NCI-H226 (cell line): Measurements from ENCODE around the gene DPP9.

Experiments used
- DNase-seq: peaks from one replicate; pipeline ENCODE4 v3.0.0-alpha.2; 2015

The DPP9 gene

DNA sequence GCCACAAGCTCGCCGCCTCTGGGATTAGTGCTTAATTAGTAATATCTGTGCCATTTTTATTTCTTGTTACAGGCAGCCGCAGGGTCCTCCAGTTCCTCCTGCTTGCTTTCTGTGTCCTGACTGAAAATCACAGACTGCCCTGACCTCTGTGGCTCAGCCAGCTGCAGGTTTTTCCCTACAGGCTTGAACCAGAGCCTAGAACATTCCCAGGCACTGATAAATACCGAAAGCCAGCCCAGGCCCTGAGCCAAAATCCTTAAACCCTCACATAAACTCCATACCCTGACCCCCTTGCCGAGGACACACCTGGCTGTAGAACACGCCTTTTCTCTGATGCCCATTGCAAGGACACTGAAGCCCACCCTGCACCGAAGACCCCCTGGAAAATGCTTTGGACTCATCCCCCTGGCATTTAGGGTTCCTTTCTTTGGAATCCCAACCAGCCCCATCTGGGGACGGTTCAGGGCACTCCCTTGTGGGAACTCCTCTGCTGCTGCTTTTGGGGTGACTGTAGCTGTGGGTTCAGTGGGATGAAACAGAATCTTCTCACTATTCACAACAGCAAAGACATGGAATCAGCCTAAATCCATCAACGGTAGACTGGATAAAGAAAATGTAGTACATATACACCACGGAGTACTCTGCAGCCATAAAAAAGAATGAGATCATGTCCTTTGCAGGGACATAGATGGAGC is 15.5 kb downstream of the DPP9 start:
- no peak for DNase-seq

DNA sequence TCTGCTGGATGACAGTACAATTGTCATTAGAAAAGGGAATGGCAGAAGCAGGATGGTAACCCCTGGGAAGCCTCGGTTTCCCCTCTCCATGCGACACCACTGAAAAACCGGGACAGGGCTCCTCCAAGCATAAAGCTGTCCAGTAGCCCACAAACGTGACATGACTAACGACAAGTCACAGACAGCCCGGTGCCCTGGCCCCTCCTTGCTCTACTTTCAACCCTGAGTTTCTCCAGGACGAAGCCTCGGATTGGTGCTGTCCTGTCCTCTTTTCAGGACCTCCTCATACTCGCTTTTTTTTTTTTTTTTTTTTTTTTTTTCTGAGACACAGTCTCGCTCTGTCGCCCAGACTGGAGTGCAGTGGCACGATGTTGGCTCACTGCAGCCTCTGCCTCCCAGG is 16.3 kb downstream of the DPP9 start:
- DNase-seq, result no peak

DNA sequence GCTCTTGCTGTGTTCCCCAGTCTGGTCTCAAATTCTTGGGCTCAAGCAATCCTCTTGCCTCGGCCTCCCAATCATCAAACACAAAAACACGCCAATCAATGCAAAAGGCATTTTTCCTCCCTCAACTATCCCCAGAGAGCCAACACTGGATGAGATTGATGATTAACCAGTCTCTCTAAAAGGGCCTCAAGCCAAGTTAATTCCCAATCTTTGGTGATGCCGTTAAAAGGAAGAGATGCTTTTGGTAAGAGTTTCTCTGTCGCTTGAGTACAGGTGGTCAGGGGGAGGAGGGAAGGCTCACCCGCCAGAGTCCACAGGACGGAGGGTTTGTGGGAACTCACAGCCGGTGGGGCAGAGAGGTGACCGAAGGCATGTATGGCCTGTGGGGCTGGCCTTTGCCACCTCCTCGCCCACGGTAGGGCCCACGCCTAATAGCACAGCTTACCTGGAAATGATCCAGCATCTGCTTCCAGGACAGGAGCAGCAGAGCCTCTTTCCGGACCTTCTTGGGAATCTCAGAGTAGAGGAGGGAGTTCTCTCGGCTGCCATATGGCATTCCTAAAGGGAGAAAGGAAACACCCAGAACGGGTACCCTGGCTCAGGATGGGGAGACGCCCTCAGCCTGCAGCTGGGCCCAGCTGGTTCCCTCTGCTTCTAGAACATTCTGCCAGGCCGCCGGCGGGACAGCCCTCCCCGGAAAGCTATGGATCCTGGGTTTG is 18.1 kb downstream of the DPP9 start:
- no peak for DNase-seq

DNA sequence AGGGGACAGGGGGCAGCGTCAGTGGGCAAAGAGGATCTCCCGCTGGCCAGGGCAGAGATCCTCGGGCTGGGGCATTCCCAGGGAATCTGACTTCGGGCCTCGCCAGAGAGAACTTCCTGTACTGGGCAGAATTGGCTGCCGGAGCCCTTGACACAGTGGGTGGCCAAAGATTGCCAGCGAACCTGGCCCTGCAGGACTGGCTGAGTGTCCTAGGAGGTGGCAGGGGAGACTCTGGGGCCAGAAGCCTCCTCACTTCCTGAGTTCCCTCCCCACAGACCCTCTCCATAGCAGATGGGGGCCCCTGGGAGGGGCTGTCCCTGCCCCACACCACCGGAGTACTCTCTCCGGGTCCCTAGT is 19.3 kb downstream of the DPP9 start:
- DNase-seq, result no peak

DNA sequence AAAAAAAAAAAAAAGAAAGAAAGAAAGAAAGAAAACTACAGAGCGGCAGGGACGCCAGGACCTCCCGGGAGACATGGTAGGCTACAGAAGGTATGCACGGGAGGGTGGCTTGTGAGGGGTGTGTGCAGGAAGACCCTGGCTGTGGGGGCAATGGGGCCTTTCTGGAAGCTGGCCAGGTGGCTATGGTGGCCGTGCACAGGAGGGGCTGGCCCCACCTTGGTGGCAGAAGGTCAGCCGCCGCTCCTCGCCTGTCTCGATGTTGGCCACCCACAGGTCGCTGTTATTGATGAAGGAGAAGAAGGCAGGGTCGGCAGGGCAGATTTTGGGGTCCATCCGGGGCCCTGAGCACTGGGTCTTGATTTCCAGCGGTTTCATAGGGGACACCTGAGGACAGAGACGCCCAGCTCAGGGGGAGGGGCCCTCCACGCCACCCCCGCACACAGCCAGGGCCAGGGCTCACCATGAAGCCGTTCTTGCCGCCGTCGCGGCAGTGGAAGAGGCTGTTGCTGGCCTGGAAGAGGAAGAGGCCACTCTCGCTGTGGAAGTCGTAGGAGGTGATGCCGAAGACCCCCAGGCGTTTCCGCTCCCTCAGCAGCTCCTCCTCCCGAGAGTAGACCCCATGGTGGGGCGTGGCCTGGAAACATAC is 19.8 kb downstream of the DPP9 start:
- no peak for DNase-seq

DNA sequence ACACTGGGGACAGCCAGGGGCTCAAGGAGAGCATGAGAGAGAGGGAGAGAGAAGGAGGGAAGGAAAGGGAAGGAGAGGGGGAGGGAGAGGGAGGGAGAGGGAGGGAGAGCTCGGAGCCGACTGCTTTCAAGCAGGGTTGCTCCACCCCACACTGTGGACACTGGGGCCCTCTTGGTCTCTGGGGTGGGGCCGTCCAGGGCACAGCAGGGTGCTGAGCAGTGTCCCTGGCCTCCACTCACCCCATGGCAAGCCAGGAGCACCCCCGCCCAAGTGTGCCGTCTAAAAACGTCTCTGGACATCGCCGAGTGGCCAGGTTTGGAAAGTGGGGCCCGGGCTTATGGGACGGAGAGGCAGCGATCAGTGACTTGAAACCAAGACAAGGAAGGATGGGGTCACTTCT is 20.9 kb downstream of the DPP9 start:
- no peak for DNase-seq

DNA sequence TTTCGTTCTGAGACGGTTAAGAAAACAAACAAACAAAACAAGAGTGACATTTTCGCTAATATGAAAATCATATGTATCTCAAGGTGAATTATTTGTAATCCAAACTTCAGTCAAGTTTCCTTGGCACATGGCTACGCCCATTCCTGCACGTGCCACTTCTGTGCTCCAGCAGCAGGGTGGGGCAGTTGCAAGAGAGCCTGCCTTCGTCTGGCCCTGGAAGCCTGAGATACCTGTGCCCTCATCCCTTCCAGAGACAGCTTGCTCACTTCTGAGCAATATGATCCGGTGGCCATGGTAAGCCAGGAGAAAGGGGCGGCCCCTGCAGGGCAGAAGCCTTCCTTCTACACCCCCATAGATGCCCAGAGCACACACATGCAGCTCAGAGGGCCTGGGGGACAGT is 22.1 kb downstream of the DPP9 start:
- no peak for DNase-seq

DNA sequence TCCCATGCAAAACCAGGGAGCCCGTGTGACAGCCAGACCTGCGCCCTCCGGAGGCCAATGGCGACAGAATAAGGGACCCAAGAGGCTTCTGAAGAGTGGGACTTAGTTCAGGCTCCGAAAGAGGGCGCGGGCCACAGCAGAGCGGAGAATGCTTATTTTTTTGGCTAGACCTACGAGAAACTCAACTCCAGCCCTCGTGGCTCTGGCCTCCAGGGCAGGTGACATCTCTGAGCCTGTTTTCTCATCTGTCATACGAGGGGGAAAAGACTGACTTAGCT is 23.0 kb downstream of the DPP9 start:
- DNase-seq, result no peak

DNA sequence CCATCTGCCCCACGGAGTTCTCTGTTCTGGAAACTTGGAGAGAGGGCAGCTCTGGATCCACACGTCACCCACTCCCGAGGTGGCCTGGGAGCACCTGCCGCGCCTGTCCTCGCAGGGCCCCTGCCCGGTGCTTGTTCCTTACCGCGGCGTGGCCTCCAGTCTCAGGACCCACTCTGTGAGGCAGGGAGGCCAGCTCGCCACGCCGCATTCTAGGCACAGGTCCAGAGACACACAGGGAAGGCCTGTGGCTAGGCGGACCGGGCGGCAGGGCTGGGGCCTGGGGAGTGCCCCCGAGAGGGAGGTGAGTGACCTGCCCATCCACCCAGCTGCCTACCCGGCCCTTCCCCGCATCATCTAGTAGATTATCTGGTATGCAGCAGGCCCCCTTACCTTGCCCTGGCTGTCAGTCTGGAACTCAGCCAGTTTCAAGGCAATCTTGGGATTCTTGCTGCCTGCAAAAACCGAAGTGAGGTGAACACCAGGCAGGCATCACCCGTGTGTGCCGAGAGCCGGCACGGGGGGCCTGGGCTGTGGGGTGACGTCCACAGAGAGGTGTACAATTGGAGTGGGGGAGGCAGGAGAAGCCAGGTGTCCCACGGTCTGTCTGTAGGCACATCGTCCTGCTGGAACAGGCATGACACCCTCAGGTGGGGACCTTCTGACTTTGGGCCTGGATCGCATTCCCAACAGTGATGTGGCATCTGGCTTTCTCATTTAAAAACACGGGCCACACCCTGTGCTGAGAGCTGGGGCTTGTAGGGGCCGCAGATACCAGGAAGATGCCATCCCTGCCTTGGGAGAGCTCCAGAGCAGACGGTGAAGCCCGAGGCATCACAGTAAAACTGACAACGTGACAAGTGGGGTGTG is 23.6 kb downstream of the DPP9 start:
- DNase-seq, result no peak

DNA sequence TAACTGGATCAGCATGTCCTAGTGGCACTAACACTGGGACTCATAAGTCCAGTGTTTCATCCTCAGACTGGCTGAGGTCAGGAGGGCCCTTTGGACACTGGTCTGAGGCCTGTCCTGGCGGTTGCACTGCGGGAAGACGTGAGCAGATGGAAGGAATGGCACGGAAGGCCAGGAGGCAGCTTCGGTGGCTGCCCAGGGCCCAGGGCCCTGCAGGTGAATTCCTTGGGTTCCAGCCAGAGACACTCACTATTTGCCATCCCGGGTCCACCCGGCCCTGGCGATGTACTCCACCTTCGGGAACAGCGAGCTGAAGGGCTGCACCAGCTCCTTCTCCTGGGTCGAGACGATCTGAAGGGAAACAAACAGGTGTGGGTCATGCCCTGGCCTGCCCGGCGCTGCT is 26.3 kb downstream of the DPP9 start:
- DNase-seq, result no peak

DNA sequence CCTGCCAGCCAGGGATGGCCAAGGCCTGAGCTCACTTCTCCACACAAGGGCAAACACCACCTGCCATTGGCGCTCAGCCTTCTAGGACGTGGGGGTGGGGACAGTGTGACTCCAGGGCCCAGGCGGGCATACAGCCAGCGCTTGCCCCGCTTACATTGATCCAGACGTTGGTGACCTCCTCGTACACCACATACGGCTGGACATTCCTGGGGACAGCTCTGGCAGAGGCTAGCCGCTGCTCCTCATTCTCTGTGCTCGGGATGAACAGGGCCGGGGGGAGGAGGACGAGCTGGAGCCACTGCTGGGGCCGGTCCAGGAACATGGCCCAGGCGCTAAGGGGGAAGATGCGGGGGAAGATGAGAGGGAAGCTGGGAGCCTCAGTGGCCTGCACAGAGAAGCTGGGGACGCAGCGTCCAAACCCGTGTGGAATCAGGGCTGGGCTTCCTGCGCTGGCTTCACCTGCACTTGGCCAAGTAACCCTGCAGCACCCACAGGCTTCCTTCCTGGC is 28.4 kb downstream of the DPP9 start:
- DNase-seq, result no peak

DNA sequence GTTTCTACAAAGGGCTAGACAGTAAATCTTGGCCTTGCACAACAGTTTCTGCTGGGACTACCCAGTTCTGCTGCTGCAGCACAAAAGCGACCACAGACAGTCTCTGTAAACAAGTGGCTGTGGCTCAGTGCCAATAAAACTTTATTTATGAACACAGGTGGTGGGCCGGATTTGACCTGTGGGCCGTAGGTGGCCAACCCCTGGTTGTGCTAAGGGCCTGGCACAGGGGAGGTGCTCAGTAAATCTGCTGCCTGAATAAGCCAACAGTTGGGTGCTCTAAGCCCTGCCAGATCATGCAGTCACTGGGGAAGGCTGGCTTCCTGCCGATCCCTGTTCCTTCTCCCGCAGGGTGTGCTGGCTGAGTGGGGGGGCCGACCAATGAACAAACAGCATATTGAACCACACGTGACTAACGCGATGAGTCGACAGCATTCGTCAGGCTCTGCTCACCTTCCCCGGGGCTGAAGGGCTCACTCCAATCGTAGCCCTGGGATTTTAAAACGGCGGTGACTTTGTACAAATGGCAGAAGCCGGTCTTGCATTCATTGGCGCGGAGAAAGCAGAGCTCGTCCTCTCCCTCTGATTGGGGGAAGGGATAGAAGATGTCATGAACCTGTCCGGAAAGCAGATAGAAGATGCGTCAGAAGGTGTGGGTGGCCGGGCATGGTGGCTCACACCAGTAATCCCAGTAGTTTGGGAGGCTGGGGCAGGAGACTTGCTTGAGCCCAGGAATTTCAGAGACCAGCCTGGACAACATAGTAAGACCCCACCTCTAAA is 29.2 kb downstream of the DPP9 start:
- peak; percentile 99 for DNase-seq

DNA sequence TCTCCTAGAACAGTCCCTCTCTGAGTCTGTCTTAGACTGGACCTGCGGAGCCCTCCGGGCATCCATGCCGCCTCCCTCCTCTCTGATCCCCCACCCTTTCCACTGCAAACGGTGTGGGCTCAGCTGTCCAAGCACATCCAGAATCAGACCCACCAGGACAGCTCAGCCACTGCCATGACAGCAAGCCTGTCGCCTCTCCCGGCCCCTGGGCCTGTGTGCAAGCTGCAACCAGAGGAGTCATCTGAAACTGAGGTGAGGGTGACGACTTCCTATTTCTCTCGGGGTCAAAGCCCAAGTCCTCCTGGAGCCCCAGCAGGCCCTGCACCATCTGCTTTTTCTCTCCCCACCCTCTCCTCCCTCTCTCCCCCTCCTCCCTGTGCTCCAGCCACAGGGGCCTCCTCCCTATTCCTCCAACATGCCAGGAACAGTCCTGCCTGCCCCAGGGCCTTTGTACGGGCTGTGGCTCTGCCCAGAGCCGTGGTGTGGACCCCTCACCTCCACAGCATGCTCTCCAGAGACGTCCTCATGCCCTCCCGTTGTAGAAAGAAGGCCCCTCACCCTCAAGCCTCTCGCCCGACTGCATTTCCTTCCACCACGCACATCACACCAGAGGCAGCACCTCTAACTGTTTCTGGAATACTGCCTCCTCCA is 30.0 kb downstream of the DPP9 start:
- no peak for DNase-seq

DNA sequence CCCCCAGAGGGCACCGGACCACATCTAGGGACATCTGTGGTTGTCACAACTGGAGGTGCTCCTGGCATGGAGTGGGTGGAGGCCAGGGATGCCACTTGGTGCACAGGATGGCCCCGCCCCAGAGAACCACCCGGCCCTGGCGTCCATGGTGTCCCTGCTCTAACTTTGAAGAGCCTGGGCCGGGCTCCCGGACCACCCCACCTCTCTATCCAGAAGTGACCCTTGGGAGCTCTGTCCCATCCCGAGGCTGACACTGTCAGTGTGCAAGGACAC is 30.6 kb downstream of the DPP9 start:
- no peak for DNase-seq

DNA sequence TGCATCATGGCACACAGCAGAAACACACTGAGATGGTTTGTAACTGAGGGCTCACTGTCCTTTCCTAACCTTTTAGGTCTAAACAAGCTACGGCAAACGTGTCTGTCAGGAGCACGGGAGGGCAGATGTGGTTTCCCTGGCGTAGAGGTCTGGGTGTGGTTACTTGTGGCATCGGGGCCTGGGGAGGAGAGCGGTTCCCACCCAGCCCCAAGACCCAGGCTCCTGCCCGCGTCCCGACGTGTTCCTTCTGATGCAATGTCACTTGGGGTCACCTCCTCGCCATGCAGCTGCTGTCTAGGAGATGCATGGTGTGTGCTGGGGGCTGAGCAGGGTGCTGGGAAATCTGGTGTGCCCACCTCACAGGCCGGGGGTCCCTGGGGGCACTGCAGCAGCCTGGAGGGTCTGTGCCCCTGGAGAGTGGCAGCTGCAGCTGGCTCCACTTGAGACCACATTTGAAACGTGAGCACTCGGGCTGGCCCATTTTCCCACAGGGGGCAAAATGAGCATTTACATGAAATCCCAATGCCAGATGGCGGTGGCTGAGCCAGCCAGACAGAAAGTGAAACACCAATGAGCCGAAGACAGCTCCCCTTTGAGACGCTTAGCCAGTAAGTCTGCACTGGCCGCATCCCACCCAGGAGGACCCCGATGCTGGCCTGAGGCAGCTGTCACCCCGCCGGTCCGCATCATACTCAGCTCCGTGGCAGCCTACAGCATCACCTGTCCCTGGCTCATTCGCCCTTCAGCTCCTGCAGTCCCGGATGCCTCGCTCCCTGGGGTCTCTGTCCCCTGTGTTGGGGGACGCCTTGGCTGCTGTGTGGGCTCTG is 31.2 kb downstream of the DPP9 start:
- DNase-seq, result no peak

DNA sequence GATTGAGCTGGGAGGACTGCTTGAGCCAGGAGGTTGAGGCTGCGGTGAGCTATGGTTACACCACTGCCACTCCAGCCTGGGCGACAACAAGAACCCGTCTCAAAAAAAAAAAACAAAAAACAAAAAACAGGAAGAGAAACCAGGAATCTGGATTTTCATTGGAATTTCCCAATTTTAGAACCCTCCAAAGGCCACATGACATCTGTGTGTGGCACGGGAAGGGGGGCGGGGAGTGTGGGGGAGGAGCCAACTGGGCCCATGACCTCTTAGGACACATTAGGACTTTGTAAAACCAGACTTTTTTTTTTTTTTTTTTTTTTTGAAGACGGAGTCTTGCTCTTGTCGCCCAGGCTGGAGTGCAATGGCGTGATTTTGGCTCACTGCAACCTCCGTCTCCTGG is 32.3 kb downstream of the DPP9 start:
- no peak for DNase-seq

DNA sequence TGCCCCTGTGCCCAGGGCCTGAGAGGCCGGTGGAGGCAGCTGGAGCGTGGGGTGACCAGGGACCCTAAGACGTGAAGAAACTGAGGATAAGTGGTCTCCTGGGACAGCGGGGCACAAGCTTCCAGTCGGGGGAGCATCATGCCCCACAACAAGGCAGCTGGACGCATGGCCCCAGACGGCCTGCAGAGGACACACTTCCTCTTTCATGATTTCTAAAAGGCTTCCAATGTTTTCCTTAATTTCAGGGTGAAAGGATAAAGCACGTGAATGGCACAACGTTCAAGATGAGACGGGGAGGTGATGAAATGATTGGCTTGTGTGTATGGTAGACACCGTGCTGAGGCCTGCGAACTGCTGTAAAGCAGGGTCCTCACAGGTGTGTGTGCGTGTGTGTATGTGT is 33.3 kb downstream of the DPP9 start:
- DNase-seq, result no peak

DNA sequence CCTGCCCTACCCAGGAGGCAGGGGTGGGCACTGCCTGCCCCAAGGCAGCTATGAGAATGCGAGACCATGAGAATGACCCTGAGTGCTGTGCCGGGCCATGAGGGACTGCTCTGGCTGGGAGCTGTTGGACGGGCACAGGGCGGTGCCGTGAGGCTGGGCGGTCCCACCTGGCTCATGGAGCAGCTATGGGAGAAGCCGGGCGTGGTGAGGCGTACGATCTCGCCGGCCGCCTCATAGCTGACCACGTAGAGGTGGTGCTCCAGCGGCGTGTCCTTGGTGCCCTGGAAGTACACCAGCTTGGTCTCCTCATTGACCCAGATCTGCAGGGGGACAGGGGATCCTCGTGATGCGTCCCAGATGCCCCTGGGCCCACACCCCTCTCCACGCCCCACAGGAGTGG is 34.2 kb downstream of the DPP9 start:
- DNase-seq, result no peak

DNA sequence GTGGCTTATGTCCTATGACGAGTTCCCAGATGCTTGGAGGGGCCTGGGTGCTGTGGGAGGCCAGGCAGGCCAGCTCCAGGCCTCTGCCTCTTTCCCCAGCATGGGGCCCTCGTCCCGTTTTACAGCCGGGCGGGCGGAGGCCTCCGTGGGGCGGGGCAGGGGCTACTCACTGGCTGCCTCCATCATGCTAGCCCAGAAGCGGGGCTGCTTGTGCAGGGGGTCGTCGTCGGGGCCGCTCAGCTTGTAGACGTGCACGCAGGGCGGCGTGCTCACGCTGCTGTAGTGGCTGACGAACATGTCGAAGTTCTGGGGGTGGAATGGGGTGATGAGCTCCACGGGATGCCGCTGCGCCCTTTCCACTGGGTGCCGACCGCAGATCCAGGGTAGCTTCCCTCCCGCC is 35.1 kb downstream of the DPP9 start:
- DNase-seq, result no peak

DNA sequence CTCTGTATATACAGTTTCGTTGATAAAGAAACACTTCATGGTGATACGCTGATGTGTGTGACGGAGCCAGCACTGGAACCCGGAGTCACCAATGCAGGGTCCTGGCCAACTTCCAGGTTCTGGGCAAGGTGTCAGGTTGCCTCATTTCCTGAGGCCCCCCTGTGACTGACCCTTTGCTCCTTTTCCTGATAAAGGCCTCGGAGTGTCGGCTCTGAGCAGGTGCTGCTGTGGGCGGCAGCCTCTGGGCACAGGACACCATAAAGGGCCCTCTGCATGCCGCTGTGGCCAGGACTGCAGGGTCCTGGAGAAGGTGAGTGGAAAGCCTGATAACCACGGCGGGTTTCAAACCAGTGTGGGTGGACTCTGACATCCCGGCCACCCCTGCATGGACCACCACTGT is 36.2 kb downstream of the DPP9 start:
- no peak for DNase-seq

DNA sequence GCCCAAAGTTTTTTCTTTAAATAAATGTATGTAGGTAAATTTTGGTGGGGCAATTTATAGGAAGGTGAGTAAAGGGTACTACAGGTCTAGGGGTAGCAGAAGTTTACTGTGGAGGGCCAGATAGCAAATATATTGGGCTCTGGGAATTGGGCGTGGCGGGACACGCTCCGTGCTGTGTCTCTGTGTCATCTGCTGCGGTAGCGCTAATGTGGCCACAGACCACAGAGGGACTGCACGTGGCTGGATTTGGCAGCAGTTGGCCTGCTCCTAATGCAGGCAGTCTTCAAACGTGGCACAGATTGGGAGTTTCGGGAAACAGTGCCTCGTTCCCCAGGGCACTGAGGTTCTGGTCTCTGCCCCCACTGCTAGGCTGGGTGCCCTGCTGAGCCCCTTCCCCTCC is 36.9 kb downstream of the DPP9 start:
- DNase-seq, result no peak
